ENCODE data around the gene PAK6. TPM values are rescaled to one million over a fixed set of nuclear protein-coding genes. Genes with fewer than 3 reads are reported as not detected.

PAK6 gene
- total RNA-seq, 1 donor = 0.09 TPM

- no peak for DNase-seq (ENCODE audit: low read depth)
- no peak overlapping the region for H3K4me3 ChIP-seq (ENCODE audit: low read depth, low read length)
- no peak for TF ChIP-seq CTCF (IDR thresholded peaks at IDR 0.05; ENCODE audit: insufficient read depth, low read length)
Measured at GRCh38 chr15:40281801-40282146, 42.9 kb downstream of the PAK6 start.

- no peak for TF ChIP-seq CTCF (IDR thresholded peaks at IDR 0.05; ENCODE audit: insufficient read depth, low read length)
- DNase-seq (ENCODE audit: low read depth) = no peak
- peak overlapping the region; percentile 37 for H3K4me3 ChIP-seq (ENCODE audit: low read depth, low read length)
Measured at GRCh38 chr15:40282147-40282868, 43.4 kb downstream of the PAK6 start.

GRCh38 chr15:40282869-40283614 is 44.2 kb downstream of the PAK6 start, which contains the start of gene ANKRD63:
Gene ANKRD63 (minus strand): TSS chr15:40283064. CDS start chr15:40282586, 478 bp downstream.
- peak within 1 kb of the TSS; percentile 37 for H3K4me3 ChIP-seq (ENCODE audit: low read depth, low read length)
- no peak for DNase-seq (ENCODE audit: low read depth)
- no peak for TF ChIP-seq CTCF (IDR thresholded peaks at IDR 0.05; ENCODE audit: insufficient read depth, low read length)

GRCh38 chr15:40283615-40284300 is 44.9 kb downstream of the PAK6 start:
- no peak for TF ChIP-seq CTCF (IDR thresholded peaks at IDR 0.05; ENCODE audit: insufficient read depth, low read length)
- DNase-seq (ENCODE audit: low read depth) = no peak

GRCh38 chr15:40285151-40285550 is 46.3 kb downstream of the PAK6 start:
- no peak overlapping the region for H3K4me3 ChIP-seq (ENCODE audit: low read depth, low read length)
- TF ChIP-seq CTCF (IDR thresholded peaks at IDR 0.05; ENCODE audit: insufficient read depth, low read length) = no peak
- DNase-seq (ENCODE audit: low read depth) = peak; percentile 48

More at GRCh38 chr15:40283615-40284300, 44.9 kb downstream of the PAK6 start:
- no peak overlapping the region for H3K4me3 ChIP-seq (ENCODE audit: low read depth, low read length)

GRCh38 chr15:40285554-40286011 is 46.7 kb downstream of the PAK6 start:
- TF ChIP-seq CTCF (IDR thresholded peaks at IDR 0.05; ENCODE audit: insufficient read depth, low read length) = no peak
- H3K4me3 ChIP-seq (ENCODE audit: low read depth, low read length) = no peak overlapping the region
- DNase-seq (ENCODE audit: low read depth) = no peak

All from fibroblast of the aortic adventitia (primary cell).